Measurements from ENCODE around the gene CAPN15. TPM values are rescaled to one million over a fixed set of nuclear protein-coding genes. Genes with fewer than 3 reads are reported as not detected.
A peak's percentile ranks its signal among the peaks of the same experiment; 100 is the strongest.

CAPN15 gene
- total and polyA plus RNA-seq, 9 of the 15 experiments (the other 6 are each of a cell fraction or from before 2014, with no cell fraction given) = 0.62 to 111 (median 14.2) TPM

- TF ChIP-seq MYNN (IDR thresholded peaks at IDR 0.05) (0 out of 2 replicates have a peak, but pooled peaks have one; percentile 19), MYNN (CRISPR knock-in tag; IDR thresholded peaks at IDR 0.05) (no peak), HMGN3 (IDR thresholded peaks at IDR 0.05; ENCODE audit: borderline replicate concordance, extremely low read depth, insufficient read length, low read depth, low read length) (peak; percentile 23), VEZF1 (CRISPR knock-in tag; IDR thresholded peaks at IDR 0.05) (peak; percentile 61), GATA2 (CRISPR knock-in tag; IDR thresholded peaks at IDR 0.05) (peak; percentile 43; the same call in 1 of the 2 replicates), TFE3 (CRISPR knock-in tag; IDR thresholded peaks at IDR 0.05) (no peak)
These were observed 38.2 kb downstream of the CAPN15 start (continued) for GRCh38 chr16:565419-566330.

All from K562 (cell line).